CD4-positive, alpha-beta T cell (primary cell): ENCODE measurements around the gene SUMF2. TPM values are rescaled to one million over a fixed set of nuclear protein-coding genes. Genes with fewer than 3 reads are reported as not detected.
"Not testable (repeated sequence)": the region's sequence is repeated elsewhere in the genome, so short reads cannot be mapped to it uniquely, and the experiment has no call there.

Source experiments
- ATAC-seq: fragments of 200-7000 bp; cut with Tn5 transposase; one replicate; pipeline ENCODE4 v1.10.0; 2022; ENCODE audit warnings: mild to moderate bottlenecking; ENCODE audit not compliant: poor library complexity
- CTCF ChIA-PET: fragments of 350-600 bp; sonication (Branson Sonifier 250); formaldehyde crosslinking; loops from one replicate; lab custom pipeline; 2021; ENCODE audit warnings: antibody characterized with exemption, inconsistent platforms; lab: Charles Lee
- POLR2A ChIA-PET: fragments of 350-600 bp; sonication (Branson Sonifier 250); formaldehyde crosslinking; loops from one replicate; lab custom pipeline; 2021; ENCODE audit warnings: antibody characterized with exemption, inconsistent platforms; lab: Charles Lee
- DNase-seq, 14 experiments: peaks; one replicate each; pipeline ENCODE4 v3.0.0-alpha.2; 2013 to 2020; ENCODE audit warnings: mixed read lengths in 2 of 14
- H3K27ac ChIP-seq, 2 donors: one replicate each; pipeline versions ENCODE4 v1.5.1 to v1.7.0; 2013; ENCODE audit warnings: low read length in 2 of 2, low read depth in 1 of 2, mild to moderate bottlenecking in 1 of 2
- H3K27me3 ChIP-seq, 2 experiments: 1 replicate in 1 of 2; 2 replicates in 1 of 2; pipeline versions ENCODE4 v1.6.1 to v1.7.0; 2013; ENCODE audit warnings: low read length in 2 of 2, control low read depth in 1 of 2, mild to moderate bottlenecking in 1 of 2, moderate library complexity in 1 of 2; ENCODE audit not compliant: insufficient read depth in 2 of 2, control insufficient read depth in 1 of 2
- H3K36me3 ChIP-seq: one replicate; pipeline ENCODE4 v1.6.1; 2013; ENCODE audit warnings: low read length, control low read depth; ENCODE audit not compliant: insufficient read depth
- H3K4me1 ChIP-seq: one replicate; pipeline ENCODE4 v1.6.1; 2013; ENCODE audit warnings: low read length, control low read depth; ENCODE audit not compliant: insufficient read depth
- H3K4me3 ChIP-seq: one replicate; pipeline ENCODE4 v1.5.1; 2013; ENCODE audit warnings: mild to moderate bottlenecking, low read length, moderate library complexity
- H3K9me3 ChIP-seq, 2 experiments: 1 replicate in 1 of 2; 2 replicates in 1 of 2; pipeline versions ENCODE4 v1.6.1 to v1.7.0; 2013; ENCODE audit warnings: low read length in 2 of 2, mild to moderate bottlenecking in 2 of 2, control low read depth in 1 of 2, moderate library complexity in 1 of 2; ENCODE audit not compliant: control insufficient read depth in 1 of 2, insufficient read depth in 1 of 2
- H3K27ac Mint-ChIP-seq: one replicate; pipeline ENCODE4 v1.8.0; 2020; ENCODE audit warnings: mixed read lengths
- H3K27me3 Mint-ChIP-seq: one replicate; pipeline ENCODE4 v1.8.0; 2021; ENCODE audit warnings: mixed read lengths
- H3K36me3 Mint-ChIP-seq: one replicate; pipeline ENCODE4 v1.8.0; 2021; ENCODE audit warnings: low read depth, mixed read lengths
- H3K4me1 Mint-ChIP-seq: one replicate; pipeline ENCODE4 v1.8.0; 2021; ENCODE audit warnings: low read depth, mixed read lengths
- H3K4me3 Mint-ChIP-seq: one replicate; pipeline ENCODE4 v1.8.0; 2020; ENCODE audit warnings: mild to moderate bottlenecking, mixed read lengths
- H3K9me3 Mint-ChIP-seq: one replicate; pipeline ENCODE4 v1.8.0; 2020; ENCODE audit warnings: mixed read lengths
- intact Hi-C, 2 experiments: fragments of 100-400 bp; cut with DNase I in 1 of 2; cut with micrococcal nuclease in 1 of 2; formaldehyde crosslinking; loops; one replicate each; pipeline versions ENCODE4 v1.15.1 to v1.9.0; 2023 to 2025; cut with DNase I, micrococcal nuclease
- total RNA-seq, 174 experiments: library from RNA in 2 of 174; stranded (reverse) in 2 of 174; gene quantifications; one replicate each; pipeline ENCODE4 v1.2.3 and lab custom pipeline; 2021 to 2026
- TF ChIP-seq, protein P1 (sequence below): fragments of 200-600 bp; IDR thresholded peaks from one replicate; pipeline ENCODE4 v1.8.0; 2022; ENCODE audit warnings: antibody characterized with exemption, mild to moderate bottlenecking

SUMF2 gene
- total RNA-seq, 2 experiments from 2014 or later, result 95.8 to 102 TPM

DNA sequence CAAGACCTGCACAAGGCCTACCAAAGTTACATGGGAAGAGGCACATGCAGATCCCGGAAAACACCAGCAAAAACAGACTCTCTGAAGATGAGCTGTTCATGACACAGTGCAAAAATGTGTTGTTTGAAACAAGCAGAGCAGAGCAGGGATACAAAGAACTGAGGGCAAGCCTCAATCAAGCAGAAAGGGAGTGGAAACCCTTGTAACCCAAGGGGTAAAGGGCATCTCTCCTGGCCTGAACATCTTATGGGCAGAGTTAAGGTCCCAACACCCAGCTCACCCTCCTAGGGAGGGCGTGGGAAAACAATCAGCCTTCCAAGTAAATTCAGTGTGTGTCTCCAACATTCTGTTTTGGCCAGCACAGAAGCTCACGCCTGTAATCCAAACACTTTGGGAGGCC is 23.4 kb upstream of the SUMF2 start:
- CTCF ChIA-PET, result no interaction called here
- Mint-ChIP-seq H3K9me3 (no peaks in the 10 kb centered on the region), H3K36me3 (no peaks in the 10 kb centered on the region), H3K27ac (no peak overlapping the region), H3K27me3 (no peaks in the 10 kb centered on the region), H3K4me1 (no peaks in the 10 kb centered on the region), H3K4me3 (no peak overlapping the region)
- Histone ChIP-seq H3K27me3 (no peaks in the 10 kb centered on the region), H3K36me3 (no peaks in the 10 kb centered on the region), H3K4me3 (no peak overlapping the region), H3K9me3 (no peaks in the 10 kb centered on the region), H3K4me1 (no peaks in the 10 kb centered on the region), H3K27ac (no peak overlapping the region)
- TF ChIP-seq, protein P1, sequence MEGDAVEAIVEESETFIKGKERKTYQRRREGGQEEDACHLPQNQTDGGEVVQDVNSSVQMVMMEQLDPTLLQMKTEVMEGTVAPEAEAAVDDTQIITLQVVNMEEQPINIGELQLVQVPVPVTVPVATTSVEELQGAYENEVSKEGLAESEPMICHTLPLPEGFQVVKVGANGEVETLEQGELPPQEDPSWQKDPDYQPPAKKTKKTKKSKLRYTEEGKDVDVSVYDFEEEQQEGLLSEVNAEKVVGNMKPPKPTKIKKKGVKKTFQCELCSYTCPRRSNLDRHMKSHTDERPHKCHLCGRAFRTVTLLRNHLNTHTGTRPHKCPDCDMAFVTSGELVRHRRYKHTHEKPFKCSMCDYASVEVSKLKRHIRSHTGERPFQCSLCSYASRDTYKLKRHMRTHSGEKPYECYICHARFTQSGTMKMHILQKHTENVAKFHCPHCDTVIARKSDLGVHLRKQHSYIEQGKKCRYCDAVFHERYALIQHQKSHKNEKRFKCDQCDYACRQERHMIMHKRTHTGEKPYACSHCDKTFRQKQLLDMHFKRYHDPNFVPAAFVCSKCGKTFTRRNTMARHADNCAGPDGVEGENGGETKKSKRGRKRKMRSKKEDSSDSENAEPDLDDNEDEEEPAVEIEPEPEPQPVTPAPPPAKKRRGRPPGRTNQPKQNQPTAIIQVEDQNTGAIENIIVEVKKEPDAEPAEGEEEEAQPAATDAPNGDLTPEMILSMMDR, result no peak
- no peak for ATAC-seq
- DNase-seq, result no peak
- POLR2A ChIA-PET, result no interaction called here
- intact Hi-C loops, result loop anchor here in 1 of 2 experiments (10.0 kb wide), 1 partner anchor 1286 kb away; the partner anchor contains the start of gene SEC61G

DNA sequence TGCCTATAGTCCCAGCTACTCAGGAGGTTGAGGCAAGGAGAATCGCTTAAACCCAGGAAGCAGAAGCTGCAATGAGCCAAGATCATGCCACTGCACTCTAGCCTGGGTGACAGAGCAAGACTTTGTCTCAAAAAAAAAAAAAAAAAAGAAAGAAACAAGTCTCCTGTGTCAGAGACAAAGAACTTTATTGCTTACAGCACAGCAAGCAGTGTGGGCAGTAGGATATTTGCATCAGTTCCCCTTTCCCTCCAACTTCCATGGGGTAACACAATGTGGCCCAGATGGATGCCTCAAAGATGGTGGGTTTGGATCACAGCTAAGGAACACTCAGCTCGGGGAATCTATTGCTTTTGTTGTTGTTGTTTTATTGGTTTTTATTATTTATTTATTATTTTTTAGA is 18.3 kb upstream of the SUMF2 start:
- intact Hi-C loops, result loop anchor here in 1 of 2 experiments (10.0 kb wide), 1 partner anchor 1291 kb away; the partner anchor contains the start of gene SEC61G
- H3K4me1 ChIP-seq, DNase-seq, H3K27me3 Mint-ChIP-seq, H3K27ac Mint-ChIP-seq, POLR2A ChIA-PET, H3K36me3 ChIP-seq, H3K27ac ChIP-seq, H3K4me3 Mint-ChIP-seq, H3K4me3 ChIP-seq, CTCF ChIA-PET, H3K36me3 Mint-ChIP-seq, H3K9me3 ChIP-seq, ATAC-seq, H3K9me3 Mint-ChIP-seq, H3K27me3 ChIP-seq: not testable (repeated sequence)
- peaks cover 22% of the 10 kb centered on the region for H3K4me1 Mint-ChIP-seq

DNA sequence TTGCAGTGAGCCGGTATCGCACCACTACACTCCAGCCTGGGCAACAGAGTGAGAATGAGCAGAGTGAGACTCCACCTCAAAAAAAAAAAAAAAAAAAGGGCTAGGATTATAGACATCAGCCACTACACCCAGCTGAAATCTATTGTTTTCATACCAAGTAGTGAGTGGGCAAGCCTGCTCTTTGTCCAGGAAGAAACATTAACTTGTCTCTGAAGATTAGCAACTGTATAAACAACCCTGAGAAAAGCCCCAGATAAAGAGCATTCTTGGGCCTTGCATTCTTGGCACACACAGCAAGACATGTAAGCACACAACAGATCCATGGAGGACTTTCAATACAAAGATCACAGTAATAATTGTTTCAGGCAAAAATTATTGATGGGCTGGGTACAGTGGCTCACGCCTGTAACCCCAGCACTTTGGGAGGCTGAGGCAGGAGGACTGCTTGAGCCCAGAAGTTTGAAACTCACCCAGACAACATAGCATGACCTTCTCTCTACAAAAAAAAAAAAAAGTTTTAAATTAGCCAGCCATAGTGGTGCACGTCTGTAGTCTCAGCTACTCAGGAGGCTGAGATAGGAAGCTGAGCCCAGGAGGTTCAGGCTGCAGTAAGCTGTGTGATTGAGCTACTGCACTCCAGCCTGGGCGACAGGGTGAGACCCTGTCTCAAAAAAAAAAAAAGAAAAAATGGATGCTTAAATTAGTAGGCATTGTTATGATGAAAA is 17.2 kb upstream of the SUMF2 start:
- H3K27ac Mint-ChIP-seq, result no peak overlapping the region
- DNase-seq, result no peak
- H3K4me3 ChIP-seq, result no peak overlapping the region
- no peak for ATAC-seq
- H3K27ac ChIP-seq, result no peak overlapping the region
- no peak overlapping the region for H3K4me3 Mint-ChIP-seq
- H3K27me3 ChIP-seq, result no peaks in the 10 kb centered on the region
- no peaks in the 10 kb centered on the region for H3K36me3 ChIP-seq
- H3K9me3 Mint-ChIP-seq, result no peaks in the 10 kb centered on the region
- no peaks in the 10 kb centered on the region for H3K36me3 Mint-ChIP-seq
- peaks cover 11% of the 10 kb centered on the region for H3K4me1 ChIP-seq
- intact Hi-C loops, result loop anchor here in 1 of 2 experiments (10.0 kb wide), 1 partner anchor 1292 kb away; the partner anchor contains the start of gene SEC61G
- H3K4me1 Mint-ChIP-seq, result peaks cover 28% of the 10 kb centered on the region
- no peaks in the 10 kb centered on the region for H3K9me3 ChIP-seq
- POLR2A ChIA-PET, result no interaction called here
- H3K27me3 Mint-ChIP-seq, result no peaks in the 10 kb centered on the region
- CTCF ChIA-PET, result interaction anchor here (0.6 to 0.7 kb wide), 2 partner anchors 37 to 52 kb away, joined by 3 to 4 read pairs; no protein-coding TSS in a partner anchor
- TF ChIP-seq, protein P1, result no peak

DNA sequence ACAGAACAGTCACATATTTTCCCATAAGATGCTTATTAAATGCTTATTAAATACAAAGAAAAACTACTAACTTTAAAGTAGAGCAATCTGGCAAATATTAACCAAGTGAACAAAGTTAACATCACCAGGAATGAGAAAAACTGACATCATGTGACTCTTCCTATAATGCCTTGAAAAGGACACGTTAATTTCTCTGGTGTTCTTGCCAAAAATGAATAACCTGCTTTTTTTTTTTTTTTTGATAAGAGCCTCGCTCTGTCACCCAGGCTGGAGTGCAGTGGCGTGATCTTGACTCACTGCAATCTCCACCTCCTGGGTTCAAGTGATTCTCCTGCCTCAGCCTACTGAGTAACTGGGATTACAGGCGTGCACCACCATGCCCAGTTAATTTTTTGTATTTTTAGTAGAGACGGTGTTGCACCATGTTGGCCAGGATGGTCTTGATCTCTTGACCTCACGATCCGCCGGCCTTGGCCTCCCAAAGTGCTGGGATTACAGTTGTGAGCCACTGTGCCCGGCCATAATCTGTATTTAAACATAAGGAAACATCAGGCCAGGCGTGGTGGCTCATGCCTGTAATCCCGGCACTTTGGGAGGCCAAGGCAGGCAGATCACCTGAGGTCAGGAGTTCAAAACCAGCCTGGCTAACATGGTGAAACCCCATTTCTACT is 16.5 kb upstream of the SUMF2 start:
- H3K36me3 ChIP-seq, H3K27me3 Mint-ChIP-seq, H3K27ac ChIP-seq, H3K27me3 ChIP-seq, DNase-seq, H3K4me3 ChIP-seq, H3K9me3 Mint-ChIP-seq, POLR2A ChIA-PET, H3K4me3 Mint-ChIP-seq, ATAC-seq, H3K27ac Mint-ChIP-seq, H3K36me3 Mint-ChIP-seq, H3K9me3 ChIP-seq: not testable (repeated sequence)
- intact Hi-C loops, result loop anchor here in 1 of 2 experiments (10.0 kb wide), 1 partner anchor 1293 kb away; the partner anchor contains the start of gene SEC61G
- CTCF ChIA-PET, result interaction anchor here (0.7 kb wide), 1 partner anchor 36 kb away, joined by 3 read pairs; no protein-coding TSS in a partner anchor
- peaks cover 34% of the 10 kb centered on the region for H3K4me1 Mint-ChIP-seq
- peaks cover 18% of the 10 kb centered on the region for H3K4me1 ChIP-seq
